GM21576 (cell line): ENCODE measurements around the gene PTPRN2.

Experiments used
- ATAC-seq: cut with Tn5 transposase; IDR thresholded peaks from one replicate; pipeline ENCODE4 v1.9.1; 2021; ENCODE audit warnings: mild to moderate bottlenecking, moderate library complexity; ENCODE audit not compliant: unreplicated experiment

The PTPRN2 gene

GRCh38 chr7:157521061-157521731 lies 1066.4 kb downstream of the PTPRN2 start:
- ATAC-seq: no peak

GRCh38 chr7:157520249-157520648 lies 1067.4 kb downstream of the PTPRN2 start:
- peak; percentile 98 for ATAC-seq

- no peak for ATAC-seq
Observed at GRCh38 chr7:157519798-157520244, 1067.8 kb downstream of the PTPRN2 start.

- ATAC-seq: no peak
Observed at GRCh38 chr7:157519246-157519645, 1068.4 kb downstream of the PTPRN2 start.

GRCh38 chr7:157518514-157519175 lies 1069.0 kb downstream of the PTPRN2 start:
- ATAC-seq: no peak

GRCh38 chr7:157517782-157518513 lies 1069.7 kb downstream of the PTPRN2 start:
- ATAC-seq: no peak

- no peak for ATAC-seq
Observed at GRCh38 chr7:157516911-157517781, 1070.5 kb downstream of the PTPRN2 start.

- no peak for ATAC-seq
Observed at GRCh38 chr7:157516311-157516710, 1071.3 kb downstream of the PTPRN2 start.

- no peak for ATAC-seq
Observed at GRCh38 chr7:157515342-157516041, 1072.1 kb downstream of the PTPRN2 start.

GRCh38 chr7:157514746-157515145 lies 1072.9 kb downstream of the PTPRN2 start:
- no peak for ATAC-seq

- no peak for ATAC-seq
Observed at GRCh38 chr7:157514306-157514705, 1073.3 kb downstream of the PTPRN2 start.

GRCh38 chr7:157513682-157514081 lies 1073.9 kb downstream of the PTPRN2 start:
- ATAC-seq: no peak

- no peak for ATAC-seq
Observed at GRCh38 chr7:157513162-157513621, 1074.4 kb downstream of the PTPRN2 start.

GRCh38 chr7:157509226-157509625 lies 1078.4 kb downstream of the PTPRN2 start:
- no peak for ATAC-seq

GRCh38 chr7:157508477-157508881 lies 1079.1 kb downstream of the PTPRN2 start:
- ATAC-seq: no peak

- no peak for ATAC-seq
Observed at GRCh38 chr7:157507987-157508386, 1079.6 kb downstream of the PTPRN2 start.

GRCh38 chr7:157506268-157506667 lies 1081.4 kb downstream of the PTPRN2 start:
- ATAC-seq: no peak

- no peak for ATAC-seq
Observed at GRCh38 chr7:157505646-157506045, 1082.0 kb downstream of the PTPRN2 start.

- ATAC-seq: no peak
Observed at GRCh38 chr7:157503229-157503628, 1084.4 kb downstream of the PTPRN2 start.

GRCh38 chr7:157502701-157503111 lies 1084.9 kb downstream of the PTPRN2 start:
- no peak for ATAC-seq
